ENCODE measurements around the gene RBSN. TPM values are rescaled to one million over a fixed set of nuclear protein-coding genes. Genes with fewer than 3 reads are reported as not detected.
A peak's percentile ranks its signal among the peaks of the same experiment; 100 is the strongest.

Gene RBSN
- polyA plus RNA-seq, 4 donors: 22.1 to 31.9 (median 25.3) TPM

- DNase-seq (ENCODE audit: low read depth in 4 of 4, low spot score in 2 of 4): no peak
Observed at GRCh38 chr3:15102256-15102655, 3.3 kb upstream of the RBSN start.

- DNase-seq (ENCODE audit: low read depth in 4 of 4, low spot score in 2 of 4): no peak
Observed at GRCh38 chr3:15099364-15100098, 583 bp upstream of the RBSN start.

DNA sequence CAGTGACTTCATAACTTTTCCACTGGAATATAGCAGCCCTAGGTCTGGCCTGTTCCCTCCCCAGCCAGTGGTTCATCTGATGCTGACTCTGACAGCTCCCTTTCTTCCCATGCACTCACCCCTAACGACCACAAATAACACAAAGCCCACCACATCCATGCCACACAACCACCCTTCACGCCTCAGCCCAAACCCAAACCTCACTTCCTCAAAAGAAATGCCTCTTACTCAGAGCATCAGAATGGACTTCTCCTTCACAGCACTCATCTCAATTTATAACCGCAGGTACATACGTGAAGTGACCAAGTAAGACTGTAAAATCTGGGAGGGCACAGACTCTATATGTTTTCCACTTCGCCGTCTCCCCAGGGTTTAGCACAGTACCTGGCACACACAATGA, 1.1 kb downstream of the RBSN start:
- DNase-seq (ENCODE audit: low read depth in 4 of 4, low spot score in 2 of 4): no peak

- no peak for DNase-seq (ENCODE audit: low read depth in 4 of 4, low spot score in 2 of 4)
Observed at GRCh38 chr3:15096046-15096445, 2.9 kb downstream of the RBSN start.

DNA sequence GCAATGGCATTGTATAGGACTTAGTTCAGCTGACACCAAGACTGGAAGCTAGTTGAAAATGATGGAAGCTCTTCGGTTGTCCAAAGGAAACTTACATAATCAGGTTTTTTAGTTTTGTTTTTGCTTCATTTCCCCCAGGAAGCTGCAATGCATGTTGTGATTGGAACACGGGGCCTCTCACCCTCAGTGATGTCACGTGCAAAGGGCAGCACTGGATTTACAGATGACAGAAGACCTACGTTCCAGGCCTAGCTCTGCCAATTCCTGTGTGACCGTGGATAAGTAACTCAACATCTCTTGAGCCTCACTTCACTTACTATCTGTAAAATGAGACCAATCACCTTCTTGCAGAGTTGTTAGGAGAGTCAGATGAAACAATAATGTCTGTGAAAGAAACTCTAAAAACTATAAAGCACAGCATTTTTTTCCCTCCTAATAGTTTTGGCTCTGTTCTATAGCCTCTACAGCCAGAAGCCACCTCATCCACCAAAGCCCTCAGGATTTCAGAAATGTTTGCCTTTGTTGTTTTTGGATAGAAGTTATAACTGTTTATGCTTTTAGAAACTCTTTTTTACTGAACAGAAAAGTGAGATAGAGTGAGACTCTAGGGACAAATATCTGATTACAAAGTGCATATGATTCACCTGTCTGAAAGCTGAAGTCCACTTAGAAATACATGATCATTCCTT, 4.6 kb downstream of the RBSN start:
- DNase-seq (ENCODE audit: low read depth in 4 of 4, low spot score in 2 of 4): no peak

DNA sequence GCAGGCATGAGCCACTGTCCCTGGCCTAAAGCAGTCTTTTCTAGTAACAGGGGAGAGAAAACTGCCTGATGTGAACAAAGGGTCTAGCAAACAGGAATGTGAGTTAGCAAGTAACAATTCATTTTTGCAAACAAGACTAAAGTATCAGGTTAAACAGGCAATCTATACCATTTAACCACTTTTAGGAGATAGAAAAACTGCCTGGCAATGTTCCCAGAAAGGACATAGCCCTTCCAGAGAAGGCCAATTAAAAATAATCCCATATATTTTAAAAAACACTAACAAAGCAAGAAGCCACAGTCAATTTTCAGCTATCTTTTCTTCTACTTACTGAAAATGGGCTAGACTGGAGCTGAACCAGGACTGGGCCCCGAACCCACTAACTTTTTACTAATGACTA, 6.3 kb downstream of the RBSN start:
- DNase-seq (ENCODE audit: low read depth in 4 of 4, low spot score in 2 of 4): no peak

DNA sequence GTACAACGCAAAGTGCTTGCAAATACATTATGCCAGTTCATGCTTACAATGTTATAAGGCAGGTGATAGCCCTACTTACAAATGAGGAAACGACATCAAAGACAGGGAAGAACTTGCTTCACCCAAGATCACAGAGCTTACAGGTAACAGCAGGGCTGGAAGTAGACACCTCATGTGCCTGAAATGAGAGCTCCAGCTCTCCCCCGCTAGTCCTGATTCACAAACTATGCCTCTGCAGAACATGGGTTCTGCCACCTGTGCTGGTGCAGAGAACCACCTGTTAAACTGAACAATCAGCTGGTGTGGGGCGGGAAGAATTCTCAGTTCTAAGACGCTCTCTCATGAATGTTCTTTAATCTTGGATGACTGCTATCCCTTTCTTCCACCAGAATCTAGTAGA, 7.4 kb downstream of the RBSN start:
- DNase-seq (ENCODE audit: low read depth in 4 of 4, low spot score in 2 of 4): no peak

- no peak for DNase-seq (ENCODE audit: low read depth in 4 of 4, low spot score in 2 of 4)
Observed at GRCh38 chr3:15089201-15089600, 9.7 kb downstream of the RBSN start.

DNA sequence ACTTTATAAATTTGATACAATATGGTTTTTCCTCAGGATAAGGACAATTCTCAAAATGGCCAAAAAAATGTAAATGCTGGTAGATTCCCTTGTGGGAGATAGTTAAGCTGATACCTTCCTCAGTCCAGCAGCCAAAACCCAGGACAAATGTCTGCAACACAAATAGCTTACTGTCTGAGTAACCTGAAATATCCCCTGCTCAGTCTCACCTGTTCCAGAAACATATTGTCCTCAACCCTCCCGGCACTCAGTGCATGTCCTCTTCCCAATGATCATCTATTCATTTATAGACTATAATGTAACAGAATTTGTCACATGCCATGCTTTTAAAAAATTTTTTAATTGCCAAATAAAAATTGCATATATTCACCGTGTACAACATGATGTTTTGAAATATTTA, 12.2 kb downstream of the RBSN start:
- DNase-seq (ENCODE audit: low read depth in 4 of 4, low spot score in 2 of 4): no peak

DNA sequence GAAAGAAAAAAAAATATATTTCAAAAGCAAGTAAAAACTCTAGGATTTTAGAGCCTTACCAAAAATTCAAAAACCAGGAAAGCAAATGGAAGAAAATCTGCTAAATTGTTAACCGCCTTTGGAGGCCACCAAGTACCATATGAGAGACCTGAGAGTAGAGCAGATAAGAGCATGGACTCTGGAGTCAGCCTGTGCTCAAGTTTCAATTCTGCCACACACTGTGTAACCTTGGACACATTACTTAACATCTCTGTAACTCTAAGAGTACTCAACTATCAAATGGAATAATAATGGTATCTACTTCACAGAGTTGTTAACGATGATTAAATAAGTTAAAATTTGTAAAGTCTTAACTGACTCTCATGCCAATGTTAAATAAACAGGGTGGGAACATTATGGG, 12.7 kb downstream of the RBSN start:
- no peak for DNase-seq (ENCODE audit: low read depth in 4 of 4, low spot score in 2 of 4)

GRCh38 chr3:15083252-15083651, 15.7 kb downstream of the RBSN start:
- DNase-seq (ENCODE audit: low read depth in 4 of 4, low spot score in 2 of 4): no peak

DNA sequence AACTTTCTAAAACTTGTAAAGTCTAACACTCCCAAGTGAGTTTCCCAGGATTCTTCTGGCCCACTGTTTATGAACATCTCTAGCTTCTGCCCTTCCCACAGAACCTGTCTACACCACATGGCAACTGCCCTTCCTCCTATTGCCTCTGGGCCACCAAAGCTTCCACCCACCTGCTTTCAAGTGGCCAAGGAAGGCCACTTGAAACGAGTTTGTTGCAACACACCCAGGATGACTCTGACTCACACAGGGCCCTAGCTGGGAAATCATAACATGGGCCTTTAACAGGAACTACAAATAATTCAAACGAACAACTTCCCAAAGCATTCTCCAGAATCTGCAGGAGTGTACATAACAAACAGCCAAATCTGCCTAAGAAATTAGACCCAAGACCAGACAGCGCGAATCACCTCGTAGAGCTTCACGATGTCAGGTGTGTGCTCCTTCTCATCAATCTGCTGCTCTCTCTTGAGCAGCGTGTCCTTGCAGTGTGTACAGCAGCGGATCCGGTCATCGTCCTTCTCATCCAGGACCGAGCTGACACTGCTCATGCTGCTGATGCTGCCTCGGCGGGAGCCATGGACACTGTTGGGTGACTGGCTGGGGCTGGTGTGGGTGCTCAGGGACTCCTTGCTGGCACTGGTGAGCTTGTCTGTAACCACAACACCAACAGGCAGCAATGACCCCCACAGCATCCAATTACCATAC, 16.8 kb downstream of the RBSN start:
- no peak for DNase-seq (ENCODE audit: low read depth in 4 of 4, low spot score in 2 of 4)

GRCh38 chr3:15079091-15079490, 19.9 kb downstream of the RBSN start:
- no peak for DNase-seq (ENCODE audit: low read depth in 4 of 4, low spot score in 2 of 4)

DNA sequence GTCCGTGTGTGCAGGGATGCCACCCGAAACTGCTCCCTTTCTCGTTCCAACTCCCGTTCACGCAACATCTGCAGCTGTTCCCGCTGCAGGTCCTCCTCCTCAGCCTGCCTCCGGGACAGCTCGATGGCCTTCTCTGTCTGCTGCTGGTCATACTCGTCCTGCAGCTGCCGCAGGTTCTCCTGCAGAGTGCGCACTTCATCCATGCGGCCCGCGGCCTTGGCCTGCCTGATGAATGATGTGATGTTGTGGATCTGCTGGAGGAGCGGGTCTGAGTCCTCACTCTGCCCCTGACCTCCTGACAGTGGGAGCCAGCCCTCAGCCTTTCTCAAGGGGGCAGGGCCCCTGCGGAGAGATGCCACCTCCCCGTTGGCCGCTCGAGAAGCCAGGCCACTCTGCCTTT, 24.4 kb downstream of the RBSN start:
- DNase-seq (ENCODE audit: low read depth in 4 of 4, low spot score in 2 of 4): no peak

DNA sequence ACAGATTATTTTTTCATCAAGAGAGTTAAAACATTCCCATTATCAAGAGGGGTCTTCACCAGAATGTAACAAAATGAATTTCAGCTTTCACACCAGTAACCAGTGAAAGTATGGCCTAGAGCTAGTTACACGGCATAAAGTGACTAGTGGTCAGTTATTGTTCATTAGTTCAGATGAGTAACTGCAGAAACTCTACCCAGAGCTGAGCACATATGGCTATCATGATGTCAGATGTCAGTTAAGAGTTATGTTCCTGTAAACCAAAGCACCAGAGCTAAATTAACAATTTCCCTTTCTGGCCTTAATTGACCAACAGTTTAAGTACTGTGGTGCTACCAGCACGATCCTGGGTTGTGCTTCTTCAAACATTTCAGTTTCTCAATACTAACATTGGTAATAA, 27.2 kb downstream of the RBSN start:
- DNase-seq (ENCODE audit: low read depth in 4 of 4, low spot score in 2 of 4): no peak

GRCh38 chr3:15069441-15069840, 29.5 kb downstream of the RBSN start:
- no peak for DNase-seq (ENCODE audit: low read depth in 4 of 4, low spot score in 2 of 4)

- DNase-seq (ENCODE audit: low read depth in 4 of 4, low spot score in 2 of 4): no peak
Observed at GRCh38 chr3:15066467-15066866, 32.5 kb downstream of the RBSN start.

- DNase-seq (ENCODE audit: low read depth in 4 of 4, low spot score in 2 of 4): peak in 2 of 4 donors; percentile 18 to 23
Observed at GRCh38 chr3:15065550-15066007, 33.4 kb downstream of the RBSN start.

DNA sequence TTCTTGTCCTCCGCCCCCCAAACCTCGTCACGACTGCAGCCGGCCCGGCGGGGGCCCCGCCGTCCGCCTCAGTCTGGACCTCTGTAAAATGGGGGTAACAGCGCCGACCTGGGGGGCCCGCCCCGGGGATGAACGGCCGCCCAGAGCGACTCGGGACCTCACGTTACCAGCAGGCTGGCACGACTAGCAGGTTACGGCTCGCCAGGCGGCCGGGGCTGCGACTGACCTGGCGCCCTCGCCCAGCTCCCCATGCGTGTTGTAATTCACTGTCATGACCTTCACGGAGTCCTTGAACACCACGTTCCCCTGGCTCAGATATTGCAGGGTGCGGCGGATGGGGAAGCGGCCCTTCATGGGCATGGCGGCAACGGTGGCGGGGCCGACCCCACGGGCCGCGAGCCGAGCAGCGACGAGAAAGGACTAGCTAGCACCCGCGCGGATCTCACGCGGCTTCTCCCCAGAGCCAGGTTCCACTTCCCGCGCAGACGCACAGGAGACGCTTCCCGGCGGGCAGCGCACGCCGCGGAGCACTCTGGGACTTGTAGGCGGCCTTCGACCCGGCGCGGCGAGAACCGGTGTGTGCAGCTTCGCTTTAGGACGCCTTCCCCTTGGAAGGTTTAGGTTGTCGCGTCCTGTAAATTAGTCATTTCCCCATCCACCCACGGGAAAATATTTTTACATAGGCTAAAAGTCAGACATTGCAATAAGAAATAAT, 34.0 kb downstream of the RBSN start, which contains the start of gene MRPS25:
TSS of gene MRPS25 (minus strand) at position 481 of the 715 bp plus-strand sequence. CDS start at position 360, 121 bp downstream.
- DNase-seq (ENCODE audit: low read depth in 4 of 4, low spot score in 2 of 4): peak; percentile 52 to 89 (median 71)

DNA sequence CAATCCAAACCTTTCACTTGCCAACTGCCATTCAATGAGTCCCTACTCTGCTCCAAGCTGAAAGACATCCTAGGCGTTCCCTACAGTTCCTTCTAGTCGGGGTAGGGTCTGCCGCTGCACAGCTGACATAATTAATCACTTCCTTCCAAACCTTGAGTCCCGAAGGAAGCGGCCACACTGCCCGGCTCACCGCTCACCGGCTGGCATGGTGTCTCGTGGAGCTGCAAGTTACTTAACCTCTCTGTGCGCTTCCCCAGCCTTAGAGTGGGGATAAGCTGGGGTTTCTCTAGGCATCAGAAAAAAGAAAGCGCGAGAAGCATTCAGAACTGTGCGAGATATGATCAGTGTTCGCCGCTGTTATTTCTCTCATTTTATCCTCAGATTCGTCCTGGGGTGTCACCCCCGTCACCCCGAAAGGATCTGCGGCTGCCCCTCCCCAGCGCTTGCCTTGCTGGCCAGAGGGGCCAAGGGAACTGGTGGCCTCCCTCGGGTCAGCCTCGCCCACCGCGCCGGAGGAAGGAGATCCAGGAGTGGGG, 34.6 kb downstream of the RBSN start:
- DNase-seq (ENCODE audit: low read depth in 4 of 4, low spot score in 2 of 4): no peak
